Left lung (tissue), 10 donors: ENCODE measurements around the gene MGAT5B. TPM values are rescaled to one million over a fixed set of nuclear protein-coding genes. Genes with fewer than 3 reads are reported as not detected.
A peak's percentile ranks its signal among the peaks of the same experiment; 100 is the strongest.

Experiments used
- ATAC-seq: fragments of 200-7000 bp; cut with Tn5 transposase; one replicate; pipeline ENCODE4 v1.9.1; 2020; ENCODE audit warnings: moderate library complexity
- DNase-seq, 4 donors: peaks; one replicate each; pipeline ENCODE4 v3.0.0-alpha.2; 2013 to 2020
- H3K27ac ChIP-seq, 2 donors: fragments of 200-600 bp; sonication (generic) in 1 of 2; one replicate each; pipeline versions ENCODE4 v1.5.0 to v1.8.0; 2020 to 2021
- H3K27me3 ChIP-seq, 2 donors: fragments of 200-600 bp; sonication (generic) in 1 of 2; one replicate each; pipeline versions ENCODE4 v1.5.0 to v1.8.0; 2020 to 2021
- H3K36me3 ChIP-seq, 2 donors: fragments of 200-600 bp; sonication (generic) in 1 of 2; one replicate each; pipeline versions ENCODE4 v1.5.0 to v1.8.0; 2020 to 2021
- H3K4me1 ChIP-seq, 2 donors: fragments of 200-600 bp; one replicate each; pipeline ENCODE4 v1.8.0; 2021
- H3K4me3 ChIP-seq, 2 donors: fragments of 200-600 bp; sonication (generic) in 1 of 2; one replicate each; pipeline versions ENCODE4 v1.5.0 to v1.8.0; 2020 to 2021; ENCODE audit warnings: mild to moderate bottlenecking in 1 of 2
- H3K9me3 ChIP-seq, 2 donors: fragments of 200-600 bp; sonication (generic) in 1 of 2; one replicate each; pipeline versions ENCODE4 v1.5.0 to v1.8.0; 2020 to 2021
- CTCF ChIP-seq, 2 donors: fragments of 200-600 bp; sonication (generic) in 1 of 2; IDR thresholded peaks; one replicate each; pipeline versions ENCODE4 v1.5.0 to v1.8.0; 2021; ENCODE audit warnings: antibody characterized with exemption in 2 of 2
- intact Hi-C, 2 donors: fragments of 100-400 bp; cut with DNase I; formaldehyde crosslinking; loops; one replicate each; pipeline versions ENCODE4 v1.11.2 to v1.14.2; 2022
- polyA plus RNA-seq, 6 donors: library from polyadenylated mRNA; unstranded; fragments of 120-200 nt; gene quantifications; one replicate each; pipeline ENCODE4 v1.2.1, GENCODE V29; 2013; ENCODE audit not compliant: insufficient read length in 6 of 6
- total RNA-seq, 2 donors: library from RNA; stranded (reverse); fragmentation: NEBNext Ultra II Directional; extraction: Animal tissue kit (Norgen Biotek cat#: 25700); gene quantifications; one replicate each; pipeline ENCODE4 v1.2.1, GENCODE V29; 2021
- donor health status: DM: no; HTN: yes; CAD: no.
- donor health status: DM: no; HTN: no; CAD: no.

The MGAT5B gene
- total and polyA plus RNA-seq, 8 donors, result 1.0 to 1.9 (median 1.3) TPM

DNA sequence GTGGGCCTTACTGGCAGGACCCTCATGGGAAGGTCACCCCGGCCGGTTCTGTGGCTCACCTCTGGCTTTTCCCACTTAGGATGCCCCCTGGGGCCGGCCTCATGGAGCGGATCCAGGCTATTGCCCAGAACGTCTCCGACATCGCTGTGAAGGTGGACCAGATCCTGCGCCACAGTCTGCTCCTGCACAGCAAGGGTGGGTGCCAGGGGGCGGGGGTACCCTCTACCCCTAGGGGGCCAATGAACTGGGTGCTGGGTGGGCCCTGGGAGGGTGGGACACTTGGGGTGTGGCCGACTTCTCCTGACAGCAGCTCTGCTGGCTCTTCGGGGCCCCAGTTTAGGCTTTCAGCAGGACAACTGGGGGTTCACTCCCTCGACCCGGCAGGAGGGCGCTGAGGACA is 34.3 kb downstream of the MGAT5B start:
- Histone ChIP-seq H3K36me3 (no peaks in the 10 kb centered on the region), H3K9me3 (no peaks in the 10 kb centered on the region), H3K27ac (no peak overlapping the region), H3K4me1 (no peaks in the 10 kb centered on the region), H3K27me3 (peaks cover 0 to 13% of the 10 kb centered on the region in 2 donors), H3K4me3 (no peak overlapping the region)
- intact Hi-C loops, result no loop called here
- ATAC-seq (no peak), DNase-seq (peak in 1 of 4 donors; percentile 62)
- TF ChIP-seq CTCF (IDR thresholded peaks at IDR 0.05), result no peak

GRCh38 chr17:76903631-76904030 is 35.4 kb downstream of the MGAT5B start:
- peaks cover 0 to 13% of the 10 kb centered on the region in 2 donors for H3K27me3 ChIP-seq
- H3K9me3 ChIP-seq, result no peaks in the 10 kb centered on the region
- ATAC-seq, result no peak
- no peaks in the 10 kb centered on the region for H3K36me3 ChIP-seq
- H3K4me3 ChIP-seq, result no peak overlapping the region
- intact Hi-C loops, result no loop called here
- peak in 1 of 4 donors; percentile 63 for DNase-seq
- H3K4me1 ChIP-seq, result no peaks in the 10 kb centered on the region
- TF ChIP-seq CTCF (IDR thresholded peaks at IDR 0.05), result no peak
- H3K27ac ChIP-seq, result no peak overlapping the region

DNA sequence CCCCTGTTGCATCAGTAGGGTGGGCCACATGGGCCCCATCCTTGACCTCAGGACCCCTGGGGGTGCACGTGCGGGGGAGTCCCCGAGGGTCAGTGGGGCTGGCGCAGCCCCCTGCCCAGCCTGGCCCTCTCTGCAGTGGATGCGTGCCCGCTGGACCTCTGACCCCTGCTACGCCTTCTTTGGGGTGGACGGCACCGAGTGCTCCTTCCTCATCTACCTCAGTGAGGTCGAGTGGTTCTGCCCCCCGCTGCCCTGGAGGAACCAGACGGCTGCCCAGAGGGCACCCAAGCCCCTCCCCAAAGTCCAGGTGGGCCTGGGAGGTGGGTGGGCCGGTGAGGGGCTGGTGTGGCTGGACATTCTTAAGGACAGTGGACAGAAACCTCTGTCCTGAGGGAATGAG is 35.9 kb downstream of the MGAT5B start:
- Histone ChIP-seq H3K27ac (no peak overlapping the region), H3K27me3 (peaks cover 0 to 16% of the 10 kb centered on the region in 2 donors), H3K9me3 (no peaks in the 10 kb centered on the region), H3K36me3 (no peaks in the 10 kb centered on the region), H3K4me3 (no peak overlapping the region), H3K4me1 (no peaks in the 10 kb centered on the region)
- intact Hi-C loops, result no loop called here
- DNase-seq, result peak in 1 of 4 donors; percentile 45
- no peak for TF ChIP-seq CTCF (IDR thresholded peaks at IDR 0.05)
- no peak for ATAC-seq

- ATAC-seq, result no peak
- TF ChIP-seq CTCF (IDR thresholded peaks at IDR 0.05), result no peak
- intact Hi-C loops, result no loop called here
- Histone ChIP-seq H3K27ac (no peak overlapping the region), H3K27me3 (peaks cover 0 to 18% of the 10 kb centered on the region in 2 donors), H3K4me3 (no peak overlapping the region), H3K9me3 (no peaks in the 10 kb centered on the region), H3K36me3 (no peaks in the 10 kb centered on the region), H3K4me1 (no peaks in the 10 kb centered on the region)
- peak in 1 of 4 donors; percentile 58 for DNase-seq
Measured at GRCh38 chr17:76905036-76905435, 36.8 kb downstream of the MGAT5B start.

DNA sequence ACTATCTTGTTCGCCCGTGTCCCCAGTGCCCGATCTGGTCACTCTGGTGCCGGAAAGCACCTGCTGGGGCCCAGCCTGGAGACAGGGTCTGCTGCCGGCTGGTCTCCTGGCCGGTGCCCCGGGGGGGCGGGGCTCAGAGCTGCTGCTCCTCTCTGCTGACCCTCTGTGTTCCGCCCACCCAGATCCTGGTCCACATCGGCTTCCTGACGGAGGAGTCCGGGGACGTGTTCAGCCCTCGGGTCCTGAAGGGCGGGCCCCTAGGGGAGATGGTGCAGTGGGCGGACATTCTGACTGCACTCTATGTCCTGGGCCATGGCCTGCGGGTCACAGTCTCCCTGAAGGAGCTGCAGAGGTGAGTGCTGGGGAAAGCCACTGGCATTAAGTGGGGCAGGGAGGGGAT is 37.6 kb downstream of the MGAT5B start:
- peak in 1 of 4 donors; percentile 71 for DNase-seq
- no peak overlapping the region for H3K27ac ChIP-seq
- H3K9me3 ChIP-seq, result no peaks in the 10 kb centered on the region
- intact Hi-C loops, result no loop called here
- no peak for ATAC-seq
- H3K4me1 ChIP-seq, result no peaks in the 10 kb centered on the region
- H3K36me3 ChIP-seq, result no peaks in the 10 kb centered on the region
- peaks cover 0 to 18% of the 10 kb centered on the region in 2 donors for H3K27me3 ChIP-seq
- TF ChIP-seq CTCF (IDR thresholded peaks at IDR 0.05), result no peak
- no peak overlapping the region for H3K4me3 ChIP-seq
